ENCODE data around the gene IRAK1BP1. TPM values are rescaled to one million over a fixed set of nuclear protein-coding genes. Genes with fewer than 3 reads are reported as not detected.

The IRAK1BP1 gene
- total RNA-seq, 1 experiment from 2014 or later, result 6.6 TPM

DNA sequence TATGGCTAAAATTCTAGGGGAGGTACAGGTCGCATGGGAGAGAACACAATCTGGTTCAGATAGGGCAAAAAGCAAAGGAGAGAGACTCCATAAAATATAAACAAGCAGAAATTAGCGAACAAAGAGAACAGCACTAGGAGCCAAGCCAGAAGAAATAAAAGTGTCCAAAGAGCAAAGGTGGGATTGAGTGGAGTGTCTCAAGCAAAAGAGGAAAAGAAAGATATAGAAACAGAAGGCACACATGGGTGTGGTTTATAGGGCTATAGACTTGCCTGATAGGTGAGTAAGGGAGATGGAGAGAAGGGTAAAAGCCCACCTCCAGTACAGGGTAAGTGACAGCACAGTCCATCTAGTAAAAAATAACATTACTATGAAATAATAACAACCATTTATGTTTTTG is 36.5 kb upstream of the IRAK1BP1 start:
- TF ChIP-seq, protein P1, sequence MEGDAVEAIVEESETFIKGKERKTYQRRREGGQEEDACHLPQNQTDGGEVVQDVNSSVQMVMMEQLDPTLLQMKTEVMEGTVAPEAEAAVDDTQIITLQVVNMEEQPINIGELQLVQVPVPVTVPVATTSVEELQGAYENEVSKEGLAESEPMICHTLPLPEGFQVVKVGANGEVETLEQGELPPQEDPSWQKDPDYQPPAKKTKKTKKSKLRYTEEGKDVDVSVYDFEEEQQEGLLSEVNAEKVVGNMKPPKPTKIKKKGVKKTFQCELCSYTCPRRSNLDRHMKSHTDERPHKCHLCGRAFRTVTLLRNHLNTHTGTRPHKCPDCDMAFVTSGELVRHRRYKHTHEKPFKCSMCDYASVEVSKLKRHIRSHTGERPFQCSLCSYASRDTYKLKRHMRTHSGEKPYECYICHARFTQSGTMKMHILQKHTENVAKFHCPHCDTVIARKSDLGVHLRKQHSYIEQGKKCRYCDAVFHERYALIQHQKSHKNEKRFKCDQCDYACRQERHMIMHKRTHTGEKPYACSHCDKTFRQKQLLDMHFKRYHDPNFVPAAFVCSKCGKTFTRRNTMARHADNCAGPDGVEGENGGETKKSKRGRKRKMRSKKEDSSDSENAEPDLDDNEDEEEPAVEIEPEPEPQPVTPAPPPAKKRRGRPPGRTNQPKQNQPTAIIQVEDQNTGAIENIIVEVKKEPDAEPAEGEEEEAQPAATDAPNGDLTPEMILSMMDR (conservative IDR thresholded peaks at IDR 0.05; ENCODE audit: low read depth, low read length), result no peak
- TF ChIP-seq EZH2 (IDR thresholded peaks at IDR 0.05; ENCODE audit: borderline replicate concordance, low read depth, low read length, poor library complexity, severe bottlenecking), result no peak
- no peaks in the 10 kb centered on the region for H3K36me3 ChIP-seq (ENCODE audit: insufficient read depth, low read length, poor library complexity, severe bottlenecking)
- H3K27ac ChIP-seq (ENCODE audit: low read depth, low read length, poor library complexity, severe bottlenecking), result no peak overlapping the region
- ChIA-PET CTCF (no interaction called here), POLR2A (ENCODE audit: low non-redundant PET) (no interaction called here)
- H3K4me1 ChIP-seq (ENCODE audit: insufficient read depth, low read length, poor library complexity, severe bottlenecking), result no peaks in the 10 kb centered on the region
- no peaks in the 10 kb centered on the region for H3K9me3 ChIP-seq (ENCODE audit: low read depth, low read length, poor library complexity, severe bottlenecking)
- H3K27me3 ChIP-seq (replicated peaks; ENCODE audit: insufficient read depth, low read depth, low read length, poor library complexity), result no peaks in the 10 kb centered on the region
- no peak overlapping the region for H3K4me3 ChIP-seq (ENCODE audit: low read depth, low read length, poor library complexity, severe bottlenecking)
- no peak for DNase-seq (ENCODE audit: low spot score)
- intact Hi-C loops (cut with micrococcal nuclease; ENCODE audit: unreplicated experiment), result no loop called here
- no TSS peak for BruUV-seq (replicated peaks)

DNA sequence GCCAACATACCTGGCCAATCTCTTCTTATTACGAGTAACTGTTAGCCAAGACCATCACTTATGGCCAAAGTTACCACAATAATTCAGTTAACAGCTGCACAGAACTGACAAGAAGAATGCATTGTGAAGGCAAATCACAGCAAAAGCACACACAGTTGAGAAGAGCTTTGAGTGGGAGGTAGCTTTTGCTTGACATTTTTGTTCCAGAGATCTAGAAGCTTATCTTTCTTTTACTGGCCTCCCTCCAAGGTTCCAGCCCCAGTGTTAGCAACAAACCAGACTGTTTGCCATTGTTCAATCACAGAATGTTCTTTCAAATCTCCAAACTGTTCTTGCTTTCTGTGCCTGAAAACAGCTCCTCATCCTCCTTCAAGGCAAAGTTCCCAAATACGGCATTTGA is 35.9 kb upstream of the IRAK1BP1 start:
- Histone ChIP-seq H3K9me3 (ENCODE audit: low read depth, low read length, poor library complexity, severe bottlenecking) (no peaks in the 10 kb centered on the region), H3K27me3 (replicated peaks; ENCODE audit: insufficient read depth, low read depth, low read length, poor library complexity) (no peaks in the 10 kb centered on the region), H3K36me3 (ENCODE audit: insufficient read depth, low read length, poor library complexity, severe bottlenecking) (no peaks in the 10 kb centered on the region), H3K4me3 (ENCODE audit: low read depth, low read length, poor library complexity, severe bottlenecking) (no peak overlapping the region), H3K27ac (ENCODE audit: low read depth, low read length, poor library complexity, severe bottlenecking) (no peak overlapping the region), H3K4me1 (ENCODE audit: insufficient read depth, low read length, poor library complexity, severe bottlenecking) (no peaks in the 10 kb centered on the region)
- DNase-seq (ENCODE audit: low spot score), result no peak
- ChIA-PET CTCF (no interaction called here), POLR2A (ENCODE audit: low non-redundant PET) (no interaction called here)
- no TSS peak for BruUV-seq (replicated peaks)
- TF ChIP-seq, protein P1 (conservative IDR thresholded peaks at IDR 0.05; ENCODE audit: low read depth, low read length), result no peak
- TF ChIP-seq EZH2 (IDR thresholded peaks at IDR 0.05; ENCODE audit: borderline replicate concordance, low read depth, low read length, poor library complexity, severe bottlenecking), result no peak
- intact Hi-C loops (cut with micrococcal nuclease; ENCODE audit: unreplicated experiment), result no loop called here

DNA sequence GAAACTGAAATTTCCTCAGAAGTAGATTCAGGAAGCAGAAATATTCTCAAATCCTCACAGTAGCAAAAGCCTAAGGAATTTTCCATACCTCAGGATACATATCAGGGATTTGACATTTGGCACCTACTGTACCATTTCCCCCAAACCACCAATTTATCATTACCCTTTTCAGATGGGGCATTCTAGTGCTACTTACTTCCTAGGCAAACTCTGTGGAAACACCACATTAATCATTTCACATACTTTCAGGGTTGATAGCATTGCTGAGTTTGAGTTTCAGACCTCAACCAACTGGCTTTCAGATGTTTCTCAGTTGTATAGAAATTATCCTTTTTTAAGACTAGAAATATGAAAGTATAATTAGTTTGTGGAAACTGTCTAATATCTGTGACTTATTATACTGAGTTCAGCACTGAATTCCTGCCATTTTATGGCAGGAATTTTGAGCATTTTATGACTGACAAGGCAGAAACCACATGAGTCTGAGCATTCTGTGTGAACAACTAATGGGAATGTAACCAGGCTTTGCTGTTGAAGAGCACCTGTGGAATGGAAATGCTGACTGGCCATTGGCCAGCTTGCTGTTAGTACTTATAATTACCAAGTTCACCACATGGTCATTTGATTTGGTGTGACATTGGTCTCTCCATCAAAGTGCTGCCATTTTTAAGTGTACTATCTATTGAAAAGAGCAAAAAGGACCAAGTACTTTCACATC is 35.1 kb upstream of the IRAK1BP1 start:
- BruUV-seq (replicated peaks), result no TSS peak
- H3K36me3 ChIP-seq (ENCODE audit: insufficient read depth, low read length, poor library complexity, severe bottlenecking), result no peaks in the 10 kb centered on the region
- no peak overlapping the region for H3K27ac ChIP-seq (ENCODE audit: low read depth, low read length, poor library complexity, severe bottlenecking)
- intact Hi-C loops (cut with micrococcal nuclease; ENCODE audit: unreplicated experiment), result no loop called here
- CTCF ChIA-PET, result no interaction called here
- no peaks in the 10 kb centered on the region for H3K27me3 ChIP-seq (replicated peaks; ENCODE audit: insufficient read depth, low read depth, low read length, poor library complexity)
- POLR2A ChIA-PET (ENCODE audit: low non-redundant PET), result no interaction called here
- no peaks in the 10 kb centered on the region for H3K4me1 ChIP-seq (ENCODE audit: insufficient read depth, low read length, poor library complexity, severe bottlenecking)
- no peak for TF ChIP-seq EZH2 (IDR thresholded peaks at IDR 0.05; ENCODE audit: borderline replicate concordance, low read depth, low read length, poor library complexity, severe bottlenecking)
- TF ChIP-seq, protein P1 (conservative IDR thresholded peaks at IDR 0.05; ENCODE audit: low read depth, low read length), result no peak
- H3K4me3 ChIP-seq (ENCODE audit: low read depth, low read length, poor library complexity, severe bottlenecking), result no peak overlapping the region
- no peak for DNase-seq (ENCODE audit: low spot score)
- no peaks in the 10 kb centered on the region for H3K9me3 ChIP-seq (ENCODE audit: low read depth, low read length, poor library complexity, severe bottlenecking)

Measured in A673 (cell line).